ENCODE data around the gene TMEM184A. TPM values are rescaled to one million over a fixed set of nuclear protein-coding genes. Genes with fewer than 3 reads are reported as not detected.

The TMEM184A gene
- total RNA-seq, 1 donor from 2014 or later: 0.36 TPM

DNA sequence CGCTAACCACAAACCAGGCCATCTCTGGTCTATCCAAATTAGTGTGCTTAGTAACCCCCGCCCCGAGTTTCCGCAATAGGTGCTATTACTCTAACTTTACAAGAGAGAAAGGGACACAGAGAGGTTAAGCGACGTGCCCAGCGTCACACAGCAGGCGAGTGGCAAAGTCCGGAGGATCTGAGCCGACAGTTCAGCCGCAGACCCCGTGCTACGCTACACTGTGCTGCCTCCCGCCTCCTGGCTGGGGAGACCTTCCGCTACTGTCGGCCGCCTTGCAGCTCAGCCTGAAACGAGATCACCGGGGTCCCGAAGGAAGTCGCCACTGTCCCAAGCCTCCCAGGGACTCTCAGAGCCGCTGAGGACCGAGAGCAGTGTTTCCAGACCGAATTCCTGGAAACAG is 52.6 kb downstream of the TMEM184A start:
- H3K27me3 ChIP-seq (ENCODE audit: low read depth): no peaks in the 10 kb centered on the region
- intact Hi-C loops (cut with micrococcal nuclease): no loop called here
- peaks cover 40% of the 10 kb centered on the region for H3K4me1 ChIP-seq
- no peak for DNase-seq
- no peak overlapping the region for H3K27ac ChIP-seq (replicated peaks)
- TF ChIP-seq, protein P1, sequence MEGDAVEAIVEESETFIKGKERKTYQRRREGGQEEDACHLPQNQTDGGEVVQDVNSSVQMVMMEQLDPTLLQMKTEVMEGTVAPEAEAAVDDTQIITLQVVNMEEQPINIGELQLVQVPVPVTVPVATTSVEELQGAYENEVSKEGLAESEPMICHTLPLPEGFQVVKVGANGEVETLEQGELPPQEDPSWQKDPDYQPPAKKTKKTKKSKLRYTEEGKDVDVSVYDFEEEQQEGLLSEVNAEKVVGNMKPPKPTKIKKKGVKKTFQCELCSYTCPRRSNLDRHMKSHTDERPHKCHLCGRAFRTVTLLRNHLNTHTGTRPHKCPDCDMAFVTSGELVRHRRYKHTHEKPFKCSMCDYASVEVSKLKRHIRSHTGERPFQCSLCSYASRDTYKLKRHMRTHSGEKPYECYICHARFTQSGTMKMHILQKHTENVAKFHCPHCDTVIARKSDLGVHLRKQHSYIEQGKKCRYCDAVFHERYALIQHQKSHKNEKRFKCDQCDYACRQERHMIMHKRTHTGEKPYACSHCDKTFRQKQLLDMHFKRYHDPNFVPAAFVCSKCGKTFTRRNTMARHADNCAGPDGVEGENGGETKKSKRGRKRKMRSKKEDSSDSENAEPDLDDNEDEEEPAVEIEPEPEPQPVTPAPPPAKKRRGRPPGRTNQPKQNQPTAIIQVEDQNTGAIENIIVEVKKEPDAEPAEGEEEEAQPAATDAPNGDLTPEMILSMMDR (IDR thresholded peaks at IDR 0.05; ENCODE audit: borderline replicate concordance): no peak
- peak overlapping the region; percentile 99 for H3K4me3 ChIP-seq
- H3K36me3 ChIP-seq: peaks cover 45% of the 10 kb centered on the region
- no peaks in the 10 kb centered on the region for H3K9me3 ChIP-seq (replicated peaks)

- H3K27me3 ChIP-seq (ENCODE audit: low read depth): no peaks in the 10 kb centered on the region
- intact Hi-C loops (cut with micrococcal nuclease): no loop called here
- H3K4me1 ChIP-seq: peaks cover 40% of the 10 kb centered on the region
- peak overlapping the region; percentile 99 for H3K4me3 ChIP-seq
- H3K27ac ChIP-seq (replicated peaks): no peak overlapping the region
- H3K9me3 ChIP-seq (replicated peaks): no peaks in the 10 kb centered on the region
- no peak for DNase-seq
- TF ChIP-seq, protein P1 (IDR thresholded peaks at IDR 0.05; ENCODE audit: borderline replicate concordance): no peak
- H3K36me3 ChIP-seq: peaks cover 50% of the 10 kb centered on the region
Measured at GRCh38 chr7:1502845-1503244, 53.2 kb downstream of the TMEM184A start.

DNA sequence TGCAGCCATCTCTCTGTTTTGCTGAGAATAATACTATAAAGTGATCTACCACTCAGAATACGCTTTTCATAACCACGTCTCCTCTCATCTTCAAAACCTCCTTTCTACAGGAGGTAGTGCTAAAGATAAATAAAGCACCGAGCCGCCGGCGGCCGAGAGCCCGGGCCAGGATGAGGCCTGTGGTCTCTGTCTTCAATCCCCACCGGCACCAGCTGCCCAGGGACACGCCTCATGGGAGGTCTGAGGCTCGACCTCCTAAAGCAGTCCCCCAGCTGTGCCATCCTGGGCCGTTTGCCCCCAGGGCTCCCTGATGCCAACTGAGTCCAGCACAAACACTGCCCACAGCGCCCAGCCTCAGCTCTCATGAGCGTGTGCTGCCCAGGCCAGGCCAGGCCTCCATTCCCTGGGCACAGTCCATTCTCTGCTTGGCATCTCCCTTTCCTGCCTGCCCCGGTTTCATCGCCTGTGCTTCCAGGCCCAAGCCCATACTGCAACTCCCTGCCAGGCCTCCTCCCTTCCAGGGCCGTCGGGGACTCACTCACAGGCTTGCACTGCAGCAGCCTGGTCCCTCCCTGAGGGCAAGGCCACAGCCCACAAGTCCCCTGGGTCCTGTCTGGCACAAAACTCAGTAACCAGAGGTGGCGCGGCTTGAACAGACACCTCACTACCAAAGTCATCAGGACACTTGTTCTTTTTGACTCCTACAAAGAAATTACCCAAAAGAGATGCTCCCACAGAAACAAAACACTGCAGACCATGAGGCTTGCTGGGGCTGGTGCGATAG is 54.3 kb downstream of the TMEM184A start:
- DNase-seq: no peak
- no peaks in the 10 kb centered on the region for H3K9me3 ChIP-seq (replicated peaks)
- H3K4me1 ChIP-seq: peaks cover 31% of the 10 kb centered on the region
- peaks cover 62% of the 10 kb centered on the region for H3K36me3 ChIP-seq
- H3K4me3 ChIP-seq: no peak overlapping the region
- H3K27me3 ChIP-seq (ENCODE audit: low read depth): no peaks in the 10 kb centered on the region
- H3K27ac ChIP-seq (replicated peaks): no peak overlapping the region
- intact Hi-C loops (cut with micrococcal nuclease): no loop called here
- TF ChIP-seq, protein P1 (IDR thresholded peaks at IDR 0.05; ENCODE audit: borderline replicate concordance): no peak

DNA sequence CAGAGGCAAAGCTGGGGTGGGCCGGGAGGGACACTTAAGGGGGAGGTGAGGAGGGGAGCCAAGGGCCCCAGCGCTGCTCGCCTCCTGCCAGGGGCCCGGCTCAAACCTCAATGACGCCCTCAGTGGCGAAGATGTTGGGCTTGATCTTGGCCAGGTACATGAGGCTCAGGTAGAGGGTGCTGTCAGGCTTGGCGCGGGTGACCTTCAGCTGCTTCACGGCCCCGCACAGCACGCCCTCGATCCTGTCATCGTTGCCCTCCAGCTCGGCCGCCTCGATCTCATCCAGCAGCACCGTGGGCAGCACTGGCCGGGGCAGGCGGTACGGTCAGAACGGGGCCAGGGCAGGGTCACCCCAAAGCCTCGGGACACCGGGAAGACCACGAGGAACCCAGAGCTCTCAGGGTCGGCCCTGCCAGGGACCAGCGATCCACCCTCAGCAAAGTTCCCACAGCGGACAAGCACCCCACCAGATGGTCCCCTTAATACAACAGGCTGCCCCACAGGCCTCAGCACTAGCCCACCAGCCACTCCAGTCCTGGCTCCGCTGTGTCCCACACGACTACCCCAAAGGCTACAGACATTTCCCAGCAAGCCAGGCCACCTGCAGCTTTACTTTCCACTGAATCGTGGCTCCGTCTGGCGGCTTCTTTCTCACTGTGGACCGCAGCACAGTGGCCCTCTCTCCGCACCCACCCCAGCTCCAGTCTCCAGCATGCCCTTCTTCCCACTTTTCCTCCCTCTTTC is 55.8 kb downstream of the TMEM184A start:
- Histone ChIP-seq H3K9me3 (replicated peaks) (no peaks in the 10 kb centered on the region), H3K4me3 (no peak overlapping the region), H3K4me1 (peaks cover 30% of the 10 kb centered on the region), H3K36me3 (peaks cover 75% of the 10 kb centered on the region), H3K27ac (replicated peaks) (no peak overlapping the region), H3K27me3 (ENCODE audit: low read depth) (no peaks in the 10 kb centered on the region)
- DNase-seq: no peak
- TF ChIP-seq, protein P1 (IDR thresholded peaks at IDR 0.05; ENCODE audit: borderline replicate concordance): no peak
- intact Hi-C loops (cut with micrococcal nuclease): no loop called here

DNA sequence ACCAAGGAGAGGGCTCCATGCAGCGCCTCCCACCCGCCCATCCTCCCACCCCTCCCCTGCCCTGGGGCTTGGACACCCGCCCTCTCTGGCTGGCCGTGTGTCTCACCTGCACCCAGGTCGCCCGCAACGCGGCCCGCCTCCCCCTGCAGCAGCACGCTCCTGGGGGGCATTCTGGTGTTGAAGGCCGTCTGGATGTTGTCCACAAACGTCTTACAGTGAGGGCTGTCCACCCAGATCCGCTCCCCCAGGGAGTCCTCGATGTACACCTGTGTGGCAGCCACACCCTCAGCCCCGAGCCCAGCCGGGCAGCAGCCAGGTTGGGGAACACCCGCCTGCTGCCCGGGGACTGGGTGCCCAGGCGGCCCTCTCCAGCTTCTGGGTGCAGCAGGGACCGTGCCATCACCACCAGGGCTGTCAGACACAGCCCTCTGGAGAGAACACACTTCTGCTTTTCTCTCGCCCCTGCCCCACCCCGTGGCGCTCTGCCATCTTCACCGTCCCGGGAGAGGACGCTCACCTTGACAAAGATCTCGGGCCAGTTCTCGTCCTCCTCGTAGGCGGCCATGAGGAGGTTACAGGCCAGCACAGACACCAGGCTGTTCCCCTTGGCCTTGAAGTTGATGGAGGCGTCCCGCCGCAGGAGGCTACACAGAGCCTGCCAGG is 56.5 kb downstream of the TMEM184A start:
- intact Hi-C loops (cut with micrococcal nuclease): no loop called here
- Histone ChIP-seq H3K27ac (replicated peaks) (no peak overlapping the region), H3K9me3 (replicated peaks) (no peaks in the 10 kb centered on the region), H3K36me3 (peaks cover 83% of the 10 kb centered on the region), H3K4me3 (no peak overlapping the region), H3K27me3 (ENCODE audit: low read depth) (no peaks in the 10 kb centered on the region), H3K4me1 (peaks cover 30% of the 10 kb centered on the region)
- TF ChIP-seq, protein P1 (IDR thresholded peaks at IDR 0.05; ENCODE audit: borderline replicate concordance): no peak
- DNase-seq: no peak
